HG02588 (cell line): ENCODE measurements around the gene FTH1.
"Not testable (repeated sequence)": the region's sequence is repeated elsewhere in the genome, so short reads cannot be mapped to it uniquely, and the experiment has no call there.

Experiments used
- ATAC-seq: cut with Tn5 transposase; IDR thresholded peaks from one replicate; pipeline ENCODE4 v1.9.1; 2021; ENCODE audit warnings: mild to moderate bottlenecking, moderate library complexity; ENCODE audit not compliant: unreplicated experiment

The FTH1 gene

GRCh38 chr11:61978703-61979661 is 11.5 kb upstream of the FTH1 start:
- no peak for ATAC-seq

GRCh38 chr11:61976813-61977475 is 9.5 kb upstream of the FTH1 start:
- ATAC-seq: no peak

- ATAC-seq: no peak
Observed at GRCh38 chr11:61976420-61976800, 9.0 kb upstream of the FTH1 start.

- no peak for ATAC-seq
Observed at GRCh38 chr11:61975638-61976419, 8.4 kb upstream of the FTH1 start.

- no peak for ATAC-seq
Observed at GRCh38 chr11:61974766-61975631, 7.6 kb upstream of the FTH1 start.

- no peak for ATAC-seq
Observed at GRCh38 chr11:61973476-61974162, 6.2 kb upstream of the FTH1 start.

GRCh38 chr11:61972672-61973475 is 5.4 kb upstream of the FTH1 start:
- ATAC-seq: no peak

GRCh38 chr11:61972112-61972671 is 4.8 kb upstream of the FTH1 start:
- no peak for ATAC-seq

GRCh38 chr11:61971248-61972111 is 4.0 kb upstream of the FTH1 start:
- no peak for ATAC-seq

- no peak for ATAC-seq
Observed at GRCh38 chr11:61969838-61970662, 2.6 kb upstream of the FTH1 start.

GRCh38 chr11:61969391-61969758 is 1.9 kb upstream of the FTH1 start:
- ATAC-seq: no peak

GRCh38 chr11:61968758-61969390 is 1.4 kb upstream of the FTH1 start:
- ATAC-seq: no peak

GRCh38 chr11:61967924-61968757 is 707 bp upstream of the FTH1 start:
- ATAC-seq: peak; percentile 26

GRCh38 chr11:61966734-61967115 is 709 bp downstream of the FTH1 start:
- ATAC-seq: no peak

GRCh38 chr11:61964666-61965271 is 2.7 kb downstream of the FTH1 start:
- ATAC-seq: not testable (repeated sequence)
